Muscle of arm (tissue), 12 donors: ENCODE measurements around the gene PPCDC. TPM values are rescaled to one million over a fixed set of nuclear protein-coding genes. Genes with fewer than 3 reads are reported as not detected.

Experiments
- DNase-seq: peaks from one replicate; pipeline ENCODE4 v3.0.0-alpha.2; 2013
- polyA plus RNA-seq, 12 donors: library from polyadenylated mRNA; unstranded; fragments of 120-200 nt; gene quantifications; one replicate each; pipeline ENCODE4 v1.2.1, GENCODE V29; 2013; ENCODE audit not compliant: insufficient read length in 12 of 12

Gene PPCDC
- polyA plus RNA-seq, 12 donors = 4.5 to 9.7 (median 7.1) TPM; not detected in 2

GRCh38 chr15:75008221-75008625, 15.2 kb upstream of the PPCDC start:
- no peak for DNase-seq

GRCh38 chr15:75008629-75009326, 14.6 kb upstream of the PPCDC start:
- no peak for DNase-seq

- DNase-seq = no peak
Measured at GRCh38 chr15:75016431-75016830, 7.0 kb upstream of the PPCDC start.

GRCh38 chr15:75019916-75020315, 3.5 kb upstream of the PPCDC start:
- DNase-seq = no peak

- DNase-seq = no peak
Measured at GRCh38 chr15:75021341-75021740, 2.0 kb upstream of the PPCDC start.

GRCh38 chr15:75022783-75023180, 608 bp upstream of the PPCDC start:
- no peak for DNase-seq

GRCh38 chr15:75023872-75024636, 664 bp downstream of the PPCDC start:
- no peak for DNase-seq

- no peak for DNase-seq
Measured at GRCh38 chr15:75025107-75025506, 1.7 kb downstream of the PPCDC start.

- DNase-seq = no peak
Measured at GRCh38 chr15:75025548-75026260, 2.3 kb downstream of the PPCDC start.

GRCh38 chr15:75027551-75027950, 4.2 kb downstream of the PPCDC start:
- DNase-seq = no peak

- no peak for DNase-seq
Measured at GRCh38 chr15:75028991-75029377, 5.6 kb downstream of the PPCDC start.

GRCh38 chr15:75029378-75030022, 6.1 kb downstream of the PPCDC start:
- DNase-seq = peak; percentile 92

- DNase-seq = no peak
Measured at GRCh38 chr15:75030023-75030413, 6.6 kb downstream of the PPCDC start.

- no peak for DNase-seq
Measured at GRCh38 chr15:75030424-75030823, 7.0 kb downstream of the PPCDC start.

GRCh38 chr15:75031848-75032247, 8.5 kb downstream of the PPCDC start:
- no peak for DNase-seq

GRCh38 chr15:75032395-75032794, 9.0 kb downstream of the PPCDC start:
- no peak for DNase-seq

GRCh38 chr15:75033809-75034208, 10.4 kb downstream of the PPCDC start:
- no peak for DNase-seq

- DNase-seq = no peak
Measured at GRCh38 chr15:75034615-75035014, 11.2 kb downstream of the PPCDC start.

GRCh38 chr15:75036212-75036616, 12.8 kb downstream of the PPCDC start:
- no peak for DNase-seq

- no peak for DNase-seq
Measured at GRCh38 chr15:75037685-75038084, 14.3 kb downstream of the PPCDC start.

- DNase-seq = no peak
Measured at GRCh38 chr15:75038231-75038630, 14.8 kb downstream of the PPCDC start.
